Progenitor cell of endocrine pancreas (in vitro differentiated cells): Measurements from ENCODE around the gene ELOVL1. TPM values are rescaled to one million over a fixed set of nuclear protein-coding genes. Genes with fewer than 3 reads are reported as not detected.

Source experiments
- DNase-seq: peaks from one replicate; pipeline ENCODE4 v3.0.0; 2021; ENCODE audit warnings: low spot score; ENCODE audit not compliant: unreplicated experiment
- H3K27ac Mint-ChIP-seq: 2 replicates; pipeline ENCODE4 v1.8.0; 2021; ENCODE audit warnings: mild to moderate bottlenecking, moderate library complexity, mixed read lengths
- H3K27me3 Mint-ChIP-seq: 2 replicates; pipeline ENCODE4 v1.8.0; 2021; ENCODE audit warnings: mixed read lengths
- H3K36me3 Mint-ChIP-seq: 2 replicates; pipeline ENCODE4 v1.8.0; 2022; ENCODE audit warnings: mixed read lengths; ENCODE audit not compliant: insufficient read depth
- H3K4me1 Mint-ChIP-seq: 2 replicates; pipeline ENCODE4 v1.8.0; 2021; ENCODE audit warnings: low read depth, mixed read lengths
- H3K4me3 Mint-ChIP-seq: 2 replicates; pipeline ENCODE4 v1.8.0; 2021; ENCODE audit warnings: low read depth, mild to moderate bottlenecking, moderate library complexity, mixed read lengths
- H3K9me3 Mint-ChIP-seq: 2 replicates; pipeline ENCODE4 v1.8.0; 2021; ENCODE audit warnings: low read depth, mixed read lengths
- CTCF ChIP-seq: fragments of 200-600 bp; sonication (generic); IDR thresholded peaks from one replicate; pipeline ENCODE4 v1.5.0; 2021; ENCODE audit warnings: antibody characterized with exemption, mild to moderate bottlenecking; ENCODE audit not compliant: unreplicated experiment
- total RNA-seq: library from RNA; stranded (reverse); gene quantifications from 2 replicates; pipeline ENCODE4 v1.2.1, GENCODE V29; 2021

The ELOVL1 gene
- total RNA-seq, 1 donor from 2014 or later = 46.0 TPM

DNA sequence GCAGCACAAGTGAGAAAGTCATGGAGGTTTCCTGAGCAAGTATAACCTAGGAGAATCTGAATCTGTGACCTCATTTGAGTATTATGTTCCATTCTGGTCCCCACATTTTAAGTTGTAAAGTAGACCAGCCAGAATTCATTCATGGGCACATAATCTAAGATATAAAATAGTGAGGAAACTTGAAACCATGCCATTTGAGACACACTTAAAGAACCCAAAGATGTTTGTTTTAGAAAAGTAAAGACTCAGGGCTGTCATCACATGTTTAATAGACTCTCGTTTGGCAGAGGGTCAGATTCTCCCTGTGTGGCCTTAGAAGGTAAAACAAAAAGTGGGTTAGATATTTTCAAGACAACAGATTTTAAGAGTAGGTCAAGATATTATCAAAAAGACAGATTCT, 28.2 kb upstream of the ELOVL1 start:
- no peak for DNase-seq
- H3K4me3 Mint-ChIP-seq = no peak overlapping the region
- H3K4me1 Mint-ChIP-seq = no peaks in the 10 kb centered on the region
- H3K36me3 Mint-ChIP-seq = peaks cover 7% of the 10 kb centered on the region
- no peak for TF ChIP-seq CTCF
- no peaks in the 10 kb centered on the region for H3K27me3 Mint-ChIP-seq
- H3K27ac Mint-ChIP-seq = no peak overlapping the region
- no peaks in the 10 kb centered on the region for H3K9me3 Mint-ChIP-seq

GRCh38 chr1:43395523-43395922, 27.7 kb upstream of the ELOVL1 start:
- no peak for TF ChIP-seq CTCF
- Mint-ChIP-seq H3K27ac (no peak overlapping the region), H3K4me1 (peaks cover 1% of the 10 kb centered on the region), H3K27me3 (no peaks in the 10 kb centered on the region), H3K36me3 (peaks cover 7% of the 10 kb centered on the region), H3K9me3 (no peaks in the 10 kb centered on the region), H3K4me3 (no peak overlapping the region)
- DNase-seq = no peak

DNA sequence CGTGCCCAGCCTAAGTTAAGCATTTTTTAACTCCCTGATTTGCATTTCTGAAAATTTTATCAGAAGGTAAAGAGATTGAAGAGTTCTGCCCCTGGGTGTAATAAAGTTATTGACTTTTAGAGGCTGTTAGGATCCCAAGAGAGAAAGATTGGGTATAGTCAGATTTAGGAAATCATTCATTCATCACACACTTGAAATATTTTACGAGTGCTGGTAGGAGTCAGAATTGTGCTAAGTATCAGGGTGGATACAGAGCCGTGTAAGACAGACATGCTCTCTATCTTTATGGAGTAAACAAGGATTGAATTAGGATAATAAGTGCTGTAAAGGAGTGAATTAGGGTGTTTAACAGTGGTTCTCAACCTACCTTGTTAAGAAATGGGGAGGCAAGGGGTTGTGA, 24.9 kb upstream of the ELOVL1 start:
- peaks cover 19% of the 10 kb centered on the region for H3K4me1 Mint-ChIP-seq
- peaks cover 4% of the 10 kb centered on the region for H3K36me3 Mint-ChIP-seq
- no peaks in the 10 kb centered on the region for H3K9me3 Mint-ChIP-seq
- TF ChIP-seq CTCF = no peak
- H3K27ac Mint-ChIP-seq = no peak overlapping the region
- no peak overlapping the region for H3K4me3 Mint-ChIP-seq
- DNase-seq = no peak
- no peaks in the 10 kb centered on the region for H3K27me3 Mint-ChIP-seq

DNA sequence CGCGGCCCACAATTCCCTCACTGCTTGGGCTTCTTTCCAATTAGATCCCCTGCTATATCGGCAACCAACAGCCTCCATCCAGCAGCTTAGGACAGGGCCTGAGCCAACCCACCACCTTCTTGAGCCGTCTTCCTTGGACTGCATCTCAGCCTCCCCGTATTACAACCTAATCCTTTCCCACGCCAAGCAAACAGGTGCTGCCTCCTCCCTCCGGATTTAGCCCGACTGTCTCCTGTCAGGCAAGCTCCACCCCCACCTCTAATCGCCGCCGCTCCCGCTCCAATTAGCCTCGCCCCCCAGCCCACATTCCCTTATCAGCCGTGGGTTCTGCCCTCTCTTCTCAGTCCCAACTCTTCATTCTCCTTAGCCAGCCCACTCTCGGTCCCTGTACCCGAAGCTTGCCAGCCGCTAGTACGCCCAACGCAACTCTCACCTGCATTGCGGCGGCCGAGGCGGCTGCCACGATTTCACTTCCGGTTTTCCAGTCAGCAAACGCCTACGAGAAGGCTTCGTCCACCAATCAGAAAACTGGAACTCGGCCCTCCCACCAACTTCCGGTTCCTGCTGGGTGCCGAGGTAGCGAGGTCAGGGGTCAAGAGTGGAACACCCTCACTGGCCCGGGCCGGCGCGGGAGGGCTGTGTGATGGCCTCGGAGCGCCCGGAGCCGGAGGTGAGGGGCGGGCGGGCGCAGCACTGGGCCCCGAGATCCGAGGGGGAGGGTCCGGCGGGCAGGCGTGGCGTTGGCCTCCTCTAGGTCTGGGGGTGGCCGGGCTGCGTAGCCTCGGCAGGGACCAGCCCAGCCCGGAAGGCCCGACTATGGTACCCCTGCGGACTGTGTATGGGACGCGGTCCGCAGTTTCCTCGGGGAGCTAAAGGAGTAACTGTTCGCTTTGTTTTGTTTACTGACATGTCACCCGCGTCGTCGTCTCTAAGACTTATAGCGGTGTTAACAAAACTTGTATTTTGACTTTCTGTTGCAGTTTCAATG, 21.8 kb upstream of the ELOVL1 start, which contains the start of the genes MED8 and SZT2:
Gene MED8, minus strand, starts transcription at position 475 of the 988 bp plus-strand sequence. Its CDS starts 36 bp downstream, at position 439.
Gene SZT2, plus strand, starts transcription at position 574 of the 988 bp plus-strand sequence. Its CDS starts 70 bp downstream, at position 644.
- Mint-ChIP-seq H3K9me3 (no peaks in the 10 kb centered on the region), H3K36me3 (peaks cover 7% of the 10 kb centered on the region)

More for the DNA sequence above, 21.8 kb upstream of the ELOVL1 start, which contains the start of the genes MED8 and SZT2:
- Mint-ChIP-seq H3K27me3 (no peaks in the 10 kb centered on the region), H3K4me3 (peak within 1 kb of the TSS; percentile 99), H3K4me1 (peaks cover 19% of the 10 kb centered on the region), H3K27ac (peak within 1 kb of the TSS; percentile 99)
- TF ChIP-seq CTCF = no peak
- DNase-seq = peak; percentile 92
